ENCODE measurements around the gene BUB1. TPM values are rescaled to one million over a fixed set of nuclear protein-coding genes. Genes with fewer than 3 reads are reported as not detected.
"Not testable (repeated sequence)": the region's sequence is repeated elsewhere in the genome, so short reads cannot be mapped to it uniquely, and the experiment has no call there.

BUB1 gene
- total RNA-seq, 1 experiment from 2014 or later, result 54.3 TPM

DNA sequence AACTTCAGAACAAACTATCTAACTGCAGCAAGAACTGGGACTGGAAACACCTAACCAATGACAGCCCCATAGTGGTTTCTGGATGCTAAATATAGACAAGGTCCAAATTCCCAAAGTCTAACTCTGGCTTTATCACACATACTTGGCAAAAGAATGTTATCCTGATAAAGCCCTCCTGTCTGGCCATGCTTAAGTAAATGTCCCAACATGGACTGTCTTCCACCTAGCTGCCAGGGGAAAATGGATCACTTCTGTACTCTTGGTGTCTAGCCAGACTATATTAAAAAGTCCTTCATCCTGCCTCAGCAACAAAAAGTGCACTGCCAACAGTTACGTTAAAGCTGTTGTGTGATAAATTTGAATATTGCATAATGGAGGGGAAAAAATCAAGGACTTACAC, 89.3 kb downstream of the BUB1 start:
- H3K36me3 ChIP-seq, H3K9me3 ChIP-seq, H3K4me3 ChIP-seq, H3K27me3 ChIP-seq, DNase-seq: not testable (repeated sequence)

Other genes starting within 250 kb of the BUB1 start
- 0.26 TPM in 1 of 2 replicates, not detected in the other for gene LIMS4, start 205.2 kb downstream of the BUB1 start, total RNA-seq (2014; rRNA removed; shearing (Covaris generic); ENCODE audit: low replicate concordance)
- gene RGPD6, start 100.8 kb downstream of the BUB1 start, total RNA-seq (2014; rRNA removed; shearing (Covaris generic); ENCODE audit: low replicate concordance), result 6.4 and 13.5 TPM in 2 replicates
- not detected in 2 replicates for gene ACOXL, start 54.5 kb upstream of the BUB1 start, total RNA-seq (2014; rRNA removed; shearing (Covaris generic); ENCODE audit: low replicate concordance)